Neural crest cell (in vitro differentiated cells): Measurements from ENCODE around the gene PIK3R5. TPM values are rescaled to one million over a fixed set of nuclear protein-coding genes. Genes with fewer than 3 reads are reported as not detected.

Experiments used
- DNase-seq: peaks from one replicate; pipeline ENCODE4 v3.0.0; 2021; ENCODE audit warnings: low read depth, mixed read lengths, low spot score
- H3K27ac Mint-ChIP-seq: one replicate; pipeline ENCODE4 v1.8.0; 2021; ENCODE audit warnings: mild to moderate bottlenecking, mixed read lengths; ENCODE audit not compliant: unreplicated experiment
- H3K27me3 Mint-ChIP-seq: 2 replicates; pipeline ENCODE4 v1.8.0; 2021; ENCODE audit warnings: low read depth, mild to moderate bottlenecking, mixed read lengths
- H3K36me3 Mint-ChIP-seq: 2 replicates; pipeline ENCODE4 v1.8.0; 2021; ENCODE audit warnings: low read depth, mild to moderate bottlenecking, mixed read lengths
- H3K4me1 Mint-ChIP-seq: 2 replicates; pipeline ENCODE4 v1.8.0; 2021; ENCODE audit warnings: mixed read lengths
- H3K4me3 Mint-ChIP-seq: one replicate; pipeline ENCODE4 v1.8.0; 2021; ENCODE audit warnings: mild to moderate bottlenecking, mixed read lengths
- H3K9me3 Mint-ChIP-seq: 2 replicates; pipeline ENCODE4 v1.8.0; 2021; ENCODE audit warnings: mixed read lengths
- CTCF ChIP-seq: fragments of 200-600 bp; sonication (generic); conservative IDR thresholded peaks from 2 replicates; pipeline ENCODE4 v1.5.0; 2021; ENCODE audit warnings: antibody characterized with exemption, mild to moderate bottlenecking
- total RNA-seq: library from RNA; stranded (reverse); gene quantifications from 2 replicates; pipeline ENCODE4 v1.2.1, GENCODE V29; 2021

PIK3R5 gene
- total RNA-seq, 1 donor from 2014 or later: 1.4 TPM

- Mint-ChIP-seq H3K27ac (no peak overlapping the region), H3K27me3 (peaks cover 48% of the 10 kb centered on the region), H3K4me3 (no peak overlapping the region), H3K4me1 (peaks cover 3% of the 10 kb centered on the region), H3K36me3 (no peaks in the 10 kb centered on the region), H3K9me3 (peaks cover 10% of the 10 kb centered on the region)
- TF ChIP-seq CTCF: no peak
- DNase-seq: no peak
These were observed 10.2 kb downstream of the PIK3R5 start for GRCh38 chr17:8955021-8955959.

- DNase-seq: no peak
- Mint-ChIP-seq H3K27ac (no peak overlapping the region), H3K4me1 (peaks cover 3% of the 10 kb centered on the region), H3K27me3 (peaks cover 45% of the 10 kb centered on the region), H3K9me3 (peaks cover 10% of the 10 kb centered on the region), H3K4me3 (no peak overlapping the region), H3K36me3 (no peaks in the 10 kb centered on the region)
- no peak for TF ChIP-seq CTCF
These were observed 11.2 kb downstream of the PIK3R5 start for GRCh38 chr17:8954339-8954738.

GRCh38 chr17:8953156-8953885, 12.2 kb downstream of the PIK3R5 start:
- H3K9me3 Mint-ChIP-seq: peaks cover 10% of the 10 kb centered on the region
- H3K36me3 Mint-ChIP-seq: no peaks in the 10 kb centered on the region
- H3K27ac Mint-ChIP-seq: no peak overlapping the region
- DNase-seq: no peak
- peaks cover 47% of the 10 kb centered on the region for H3K27me3 Mint-ChIP-seq
- peaks cover 3% of the 10 kb centered on the region for H3K4me1 Mint-ChIP-seq
- H3K4me3 Mint-ChIP-seq: no peak overlapping the region
- no peak for TF ChIP-seq CTCF

- H3K4me3 Mint-ChIP-seq: no peak overlapping the region
- H3K9me3 Mint-ChIP-seq: peaks cover 10% of the 10 kb centered on the region
- no peak overlapping the region for H3K27ac Mint-ChIP-seq
- no peaks in the 10 kb centered on the region for H3K36me3 Mint-ChIP-seq
- DNase-seq: no peak
- peaks cover 7% of the 10 kb centered on the region for H3K4me1 Mint-ChIP-seq
- no peak for TF ChIP-seq CTCF
- peaks cover 47% of the 10 kb centered on the region for H3K27me3 Mint-ChIP-seq
These were observed 13.3 kb downstream of the PIK3R5 start for GRCh38 chr17:8952191-8952590.

GRCh38 chr17:8951206-8951605, 14.3 kb downstream of the PIK3R5 start:
- no peak for TF ChIP-seq CTCF
- Mint-ChIP-seq H3K27ac (no peak overlapping the region), H3K9me3 (peaks cover 10% of the 10 kb centered on the region), H3K4me1 (peaks cover 8% of the 10 kb centered on the region), H3K27me3 (peaks cover 40% of the 10 kb centered on the region), H3K36me3 (no peaks in the 10 kb centered on the region), H3K4me3 (no peak overlapping the region)
- DNase-seq: no peak
